GM23248 (cell line): ENCODE data around the gene IRF1. TPM values are rescaled to one million over a fixed set of nuclear protein-coding genes. Genes with fewer than 3 reads are reported as not detected.

Source experiments
- DNase-seq: peaks from one replicate; pipeline ENCODE4 v3.0.0-alpha.2; 2015
- H2AFZ ChIP-seq: fragments of 200-600 bp; sonication (generic); 2 replicates; pipeline ENCODE4 v1.6.1; 2016; ENCODE audit warnings: antibody characterized with exemption
- H3F3A ChIP-seq: fragments of 200-600 bp; sonication (generic); 2 replicates; pipeline ENCODE4 v1.6.1; 2016; ENCODE audit warnings: mild to moderate bottlenecking, antibody characterized with exemption, mixed run types; ENCODE audit not compliant: insufficient read depth
- H3K27ac ChIP-seq: fragments of 200-600 bp; sonication (generic); 2 replicates; pipeline ENCODE4 v1.5.1; 2016; ENCODE audit warnings: mild to moderate bottlenecking
- H3K27me3 ChIP-seq: fragments of 200-600 bp; sonication (generic); replicated peaks from 2 replicates; pipeline ENCODE4 v1.6.1; 2016; ENCODE audit warnings: mild to moderate bottlenecking; ENCODE audit not compliant: insufficient read depth
- H3K36me3 ChIP-seq: fragments of 200-600 bp; sonication (generic); 2 replicates; pipeline ENCODE4 v1.6.1; 2016; ENCODE audit warnings: low read depth, mild to moderate bottlenecking
- H3K4me1 ChIP-seq: fragments of 200-600 bp; sonication (generic); 2 replicates; pipeline ENCODE4 v1.6.1; 2016; ENCODE audit warnings: mild to moderate bottlenecking; ENCODE audit not compliant: insufficient read depth
- H3K4me2 ChIP-seq: fragments of 200-600 bp; sonication (generic); one replicate; pipeline ENCODE4 v1.6.1; 2016; ENCODE audit warnings: mild to moderate bottlenecking; ENCODE audit not compliant: unreplicated experiment
- H3K4me3 ChIP-seq: fragments of 200-600 bp; sonication (generic); 2 replicates; pipeline ENCODE4 v1.5.1; 2016; ENCODE audit warnings: mild to moderate bottlenecking
- H3K79me2 ChIP-seq: fragments of 200-600 bp; sonication (generic); 2 replicates; pipeline ENCODE4 v1.6.1; 2016; ENCODE audit warnings: mild to moderate bottlenecking; ENCODE audit not compliant: insufficient read depth
- H3K9ac ChIP-seq: fragments of 200-600 bp; sonication (generic); 2 replicates; pipeline ENCODE4 v1.6.1; 2016; ENCODE audit warnings: mild to moderate bottlenecking
- H3K9me2 ChIP-seq: fragments of 200-600 bp; sonication (generic); 2 replicates; pipeline ENCODE4 v1.6.1; 2016; ENCODE audit warnings: mixed run types, mild to moderate bottlenecking, moderate library complexity; ENCODE audit not compliant: insufficient read depth
- H3K9me3 ChIP-seq: fragments of 200-600 bp; sonication (generic); one replicate; pipeline ENCODE4 v1.6.1; 2017; ENCODE audit warnings: low read depth
- H4K20me1 ChIP-seq: fragments of 200-600 bp; sonication (generic); 2 replicates; pipeline ENCODE4 v1.6.0; 2016; ENCODE audit not compliant: insufficient read depth
- EZH2 ChIP-seq: fragments of 200-600 bp; sonication (generic); IDR thresholded peaks from 2 replicates; pipeline ENCODE4 v1.6.1; 2018; ENCODE audit warnings: antibody characterized with exemption, mild to moderate bottlenecking; ENCODE audit not compliant: insufficient read depth, poor library complexity, severe bottlenecking
- EZH2phosphoT487 ChIP-seq: fragments of 200-600 bp; sonication (generic); IDR thresholded peaks from 2 replicates; pipeline ENCODE4 v1.6.1; 2018; ENCODE audit warnings: antibody characterized with exemption, moderate library complexity, mild to moderate bottlenecking, low read depth; ENCODE audit not compliant: insufficient read depth
- WGBS, 2 experiments: methylation state at CpG; one replicate each; pipeline ENCODE4 v1.1.6; 2015 to 2017; ENCODE audit warnings: low lambda C conversion rate in 2 of 2, low coverage in 1 of 2; ENCODE audit errors: missing lambda C conversion rate in 2 of 2; 5-methylcytosine and 5-hydroxymethylcytosine counted together
- in situ Hi-C: fragments of 300-500 bp; cut with MboI; formaldehyde crosslinking; loops from 2 replicates; pipeline ENCODE4 v1.15.0; 2020
- polyA plus RNA-seq: library from polyadenylated mRNA; unstranded; fragments of >200 nt; fragmentation: Nextera tagmentation; extraction: Ambion mirVana; gene quantifications from 2 replicates; pipeline ENCODE4 v1.2.1, GENCODE V29; 2016
- total RNA-seq: library from RNA; depleted of rRNA; stranded (reverse); fragments of >200 nt; shearing (Covaris generic); gene quantifications from 2 replicates; pipeline ENCODE4 v1.2.3, GENCODE V29; 2014

The IRF1 gene
- total and polyA plus RNA-seq, 2 experiments from 2014 or later = 6.2 to 22.2 TPM

DNA sequence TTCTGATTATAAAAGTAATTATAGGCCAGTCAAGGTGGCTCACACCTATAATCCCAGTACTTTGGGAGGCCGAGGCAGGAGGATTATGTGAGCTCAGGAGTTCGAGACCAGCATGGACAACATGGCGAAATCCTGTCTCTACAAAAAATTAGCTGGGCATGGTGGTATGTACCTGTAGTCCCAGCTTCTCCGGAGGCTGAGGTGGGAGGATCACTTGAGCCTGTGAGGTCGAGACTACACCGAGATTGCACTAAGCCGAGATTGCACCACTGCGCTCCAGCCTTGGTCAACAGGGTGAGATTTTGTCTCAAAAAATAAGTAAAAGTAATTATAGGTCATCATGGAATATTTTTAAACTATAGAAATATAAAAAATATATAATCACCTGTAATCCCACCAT lies 18.1 kb downstream of the IRF1 start:
- DNase-seq = no peak
- Histone ChIP-seq H3K9me3 (no peaks in the 10 kb centered on the region), H4K20me1 (no peaks in the 10 kb centered on the region), H3K79me2 (no peaks in the 10 kb centered on the region), H3K9ac (no peak overlapping the region), H3F3A (no peaks in the 10 kb centered on the region), H3K27ac (no peak overlapping the region), H3K4me2 (no peak overlapping the region), H3K36me3 (no peaks in the 10 kb centered on the region), H3K4me3 (no peak overlapping the region), H2AFZ (no peak overlapping the region), H3K9me2 (no peaks in the 10 kb centered on the region), H3K4me1 (peaks cover 12% of the 10 kb centered on the region), H3K27me3 (no peaks in the 10 kb centered on the region)
- WGBS, 2 experiments = 94 to 95% methylated on average over 8 of the region's 8 CpGs
- in situ Hi-C loops = no loop called here
- TF ChIP-seq EZH2 (no peak), EZH2phosphoT487 (no peak)

- no peak overlapping the region for H3K4me3 ChIP-seq
- H3F3A ChIP-seq = no peaks in the 10 kb centered on the region
- H3K27ac ChIP-seq = no peak overlapping the region
- H3K36me3 ChIP-seq = no peaks in the 10 kb centered on the region
- H3K9ac ChIP-seq = no peak overlapping the region
- no peaks in the 10 kb centered on the region for H4K20me1 ChIP-seq
- no peak overlapping the region for H3K4me2 ChIP-seq
- in situ Hi-C loops = no loop called here
- no peaks in the 10 kb centered on the region for H3K9me3 ChIP-seq
- peaks cover 12% of the 10 kb centered on the region for H3K4me1 ChIP-seq
- no peaks in the 10 kb centered on the region for H3K27me3 ChIP-seq
- no peaks in the 10 kb centered on the region for H3K9me2 ChIP-seq
- DNase-seq = no peak
- H3K79me2 ChIP-seq = no peaks in the 10 kb centered on the region
- H2AFZ ChIP-seq = no peak overlapping the region
- TF ChIP-seq EZH2 (no peak), EZH2phosphoT487 (no peak)
- WGBS, 2 experiments = 97 to 99% methylated on average over 7 of the region's 7 CpGs
Measured at GRCh38 chr5:132471944-132472343, 18.6 kb downstream of the IRF1 start.

DNA sequence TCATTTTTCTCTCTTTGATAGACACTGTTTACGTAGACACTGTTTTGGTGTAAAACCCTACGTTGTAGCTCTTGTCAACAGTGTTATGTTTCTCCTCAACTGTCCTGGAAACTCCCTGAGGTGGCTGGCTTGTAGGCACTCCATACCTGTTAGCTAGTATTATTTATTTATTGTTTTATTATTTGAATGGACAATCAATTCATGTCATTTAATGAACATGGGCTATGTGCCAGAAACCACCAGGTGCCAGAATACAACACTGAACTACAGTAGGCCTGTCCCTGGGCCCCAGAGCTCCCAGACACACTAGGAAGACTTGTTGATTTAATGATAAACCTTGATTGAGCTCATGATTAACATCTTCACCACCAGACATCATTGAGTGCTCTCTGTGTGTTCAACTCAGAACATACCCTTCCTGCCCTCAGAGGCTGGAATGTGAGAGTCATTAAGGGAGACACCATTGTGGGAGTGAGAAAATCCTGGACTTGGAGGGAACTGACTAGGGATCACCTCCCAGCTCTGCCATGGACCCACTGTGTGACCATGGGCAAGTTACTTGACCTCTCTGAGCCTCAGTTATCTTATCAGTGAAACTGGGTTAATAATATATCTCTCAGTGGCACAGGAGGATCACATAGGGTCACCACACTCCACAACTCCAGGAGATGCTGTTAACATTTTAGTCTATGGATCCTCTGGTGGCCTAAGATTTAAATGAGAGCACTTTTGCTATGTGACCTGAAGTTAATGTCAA lies 19.2 kb downstream of the IRF1 start:
- no peak for DNase-seq
- no peak overlapping the region for H3K4me3 ChIP-seq
- no peak overlapping the region for H3K27ac ChIP-seq
- H3F3A ChIP-seq = no peaks in the 10 kb centered on the region
- no peak overlapping the region for H3K9ac ChIP-seq
- no peak overlapping the region for H3K4me2 ChIP-seq
- in situ Hi-C loops = no loop called here
- no peaks in the 10 kb centered on the region for H4K20me1 ChIP-seq
- H3K79me2 ChIP-seq = no peaks in the 10 kb centered on the region
- peaks cover 12% of the 10 kb centered on the region for H3K4me1 ChIP-seq
- TF ChIP-seq EZH2 (no peak), EZH2phosphoT487 (no peak)
- H3K36me3 ChIP-seq = no peaks in the 10 kb centered on the region
- WGBS, 2 experiments = 87 to 88% methylated on average over 2 of the region's 2 CpGs
- H3K9me3 ChIP-seq = no peaks in the 10 kb centered on the region
- H2AFZ ChIP-seq = no peak overlapping the region
- H3K27me3 ChIP-seq = no peaks in the 10 kb centered on the region
- no peaks in the 10 kb centered on the region for H3K9me2 ChIP-seq

DNA sequence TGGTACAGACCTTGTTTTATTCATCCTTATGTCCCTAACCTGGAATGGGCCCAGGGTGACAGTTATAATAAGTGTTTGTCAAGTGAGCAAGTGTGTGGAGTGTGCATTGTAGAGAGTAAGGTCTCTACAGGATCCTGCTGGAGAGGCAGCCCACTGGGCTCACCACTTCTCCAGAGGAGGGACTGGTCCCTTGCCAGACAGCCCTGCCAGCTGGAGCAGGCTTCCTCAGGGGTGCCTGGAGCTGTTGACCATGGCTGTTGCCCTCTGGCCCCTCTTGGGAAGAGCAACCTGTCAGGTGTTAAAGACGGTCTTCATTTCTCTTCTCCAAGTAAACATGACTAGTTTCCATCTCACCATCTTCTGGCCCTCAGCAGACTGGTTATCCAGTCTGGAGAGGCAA lies 20.0 kb downstream of the IRF1 start:
- no peaks in the 10 kb centered on the region for H3K9me2 ChIP-seq
- 86 to 88% methylated on average over 1 of the region's 1 CpG for WGBS, 2 experiments
- TF ChIP-seq EZH2 = no peak
- TF ChIP-seq EZH2phosphoT487 = no peak
- no peak overlapping the region for H3K4me2 ChIP-seq
- no peaks in the 10 kb centered on the region for H4K20me1 ChIP-seq
- in situ Hi-C loops = no loop called here
- H3K9ac ChIP-seq = no peak overlapping the region
- no peaks in the 10 kb centered on the region for H3F3A ChIP-seq
- H3K79me2 ChIP-seq = no peaks in the 10 kb centered on the region
- H3K27me3 ChIP-seq = no peaks in the 10 kb centered on the region
- no peak for DNase-seq
- H3K36me3 ChIP-seq = no peaks in the 10 kb centered on the region
- peaks cover 12% of the 10 kb centered on the region for H3K4me1 ChIP-seq
- no peak overlapping the region for H3K27ac ChIP-seq
- H3K9me3 ChIP-seq = no peaks in the 10 kb centered on the region
- no peak overlapping the region for H2AFZ ChIP-seq
- H3K4me3 ChIP-seq = no peak overlapping the region

- Histone ChIP-seq H3K79me2 (no peaks in the 10 kb centered on the region), H2AFZ (no peak overlapping the region), H3K27me3 (no peaks in the 10 kb centered on the region), H3K9ac (no peak overlapping the region), H3K4me1 (peaks cover 16% of the 10 kb centered on the region), H3K36me3 (no peaks in the 10 kb centered on the region), H4K20me1 (no peaks in the 10 kb centered on the region), H3K4me3 (no peak overlapping the region), H3K4me2 (no peak overlapping the region), H3K27ac (no peak overlapping the region), H3K9me3 (no peaks in the 10 kb centered on the region), H3F3A (no peaks in the 10 kb centered on the region), H3K9me2 (no peaks in the 10 kb centered on the region)
- no peak for DNase-seq
- in situ Hi-C loops = no loop called here
- 84 to 85% methylated on average over 4 of the region's 4 CpGs for WGBS, 2 experiments
- TF ChIP-seq EZH2phosphoT487 = no peak
- no peak for TF ChIP-seq EZH2
Measured at GRCh38 chr5:132470010-132470392, 20.6 kb downstream of the IRF1 start.
